Activated CD8-positive, alpha-beta memory T cell treated with anti-CD3 and anti-CD28 coated beads, Interleukin-2, amount 50 U/mL, for 4 hours (primary cell): Measurements from ENCODE around the gene PLXNA3.

ENCODE experiments used
- DNase-seq: peaks from one replicate; pipeline ENCODE4 v3.0.0-alpha.2; 2020

The PLXNA3 gene

DNA sequence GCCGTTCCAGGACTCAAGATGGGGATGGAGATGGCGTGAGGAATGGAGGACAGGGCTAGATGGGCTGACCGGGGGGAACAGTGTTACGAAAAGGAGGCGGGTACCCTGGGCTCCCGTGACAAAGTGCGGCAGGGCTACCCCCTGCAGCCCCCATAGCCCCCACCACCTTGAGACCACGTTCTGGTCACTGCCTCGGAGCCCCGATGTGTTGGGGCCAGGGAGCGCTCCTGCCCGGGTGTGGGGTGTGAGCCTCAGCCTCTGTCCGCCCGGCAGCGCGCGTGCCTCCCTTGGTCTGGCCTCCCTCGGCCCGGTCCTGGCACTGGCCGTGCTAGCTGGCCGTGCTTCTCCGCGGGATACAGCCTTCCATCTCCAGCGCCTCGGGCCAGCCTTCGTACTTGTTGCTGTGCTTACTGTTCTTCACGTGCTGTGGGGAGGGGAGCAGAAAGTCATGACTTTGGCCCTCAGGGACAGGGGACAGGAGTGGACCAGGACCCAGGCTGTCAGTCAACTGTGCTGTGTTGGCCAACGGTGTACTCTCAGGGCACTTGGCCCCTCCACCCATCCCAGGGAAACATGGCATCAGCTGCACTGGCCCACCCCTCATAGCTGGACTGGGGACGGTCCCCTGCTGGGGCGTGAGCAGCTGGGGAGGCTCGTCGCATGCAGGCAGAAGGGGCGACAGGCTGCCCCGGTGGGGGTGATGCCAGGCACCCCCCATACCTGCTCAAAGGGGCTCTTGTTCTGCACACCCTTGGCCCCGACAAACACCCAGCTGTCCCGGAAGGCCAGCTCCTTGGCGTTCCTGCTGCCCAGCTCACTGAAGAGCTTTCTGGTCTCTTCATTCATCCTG, 48.6 kb downstream of the PLXNA3 start:
- DNase-seq, result no peak

DNA sequence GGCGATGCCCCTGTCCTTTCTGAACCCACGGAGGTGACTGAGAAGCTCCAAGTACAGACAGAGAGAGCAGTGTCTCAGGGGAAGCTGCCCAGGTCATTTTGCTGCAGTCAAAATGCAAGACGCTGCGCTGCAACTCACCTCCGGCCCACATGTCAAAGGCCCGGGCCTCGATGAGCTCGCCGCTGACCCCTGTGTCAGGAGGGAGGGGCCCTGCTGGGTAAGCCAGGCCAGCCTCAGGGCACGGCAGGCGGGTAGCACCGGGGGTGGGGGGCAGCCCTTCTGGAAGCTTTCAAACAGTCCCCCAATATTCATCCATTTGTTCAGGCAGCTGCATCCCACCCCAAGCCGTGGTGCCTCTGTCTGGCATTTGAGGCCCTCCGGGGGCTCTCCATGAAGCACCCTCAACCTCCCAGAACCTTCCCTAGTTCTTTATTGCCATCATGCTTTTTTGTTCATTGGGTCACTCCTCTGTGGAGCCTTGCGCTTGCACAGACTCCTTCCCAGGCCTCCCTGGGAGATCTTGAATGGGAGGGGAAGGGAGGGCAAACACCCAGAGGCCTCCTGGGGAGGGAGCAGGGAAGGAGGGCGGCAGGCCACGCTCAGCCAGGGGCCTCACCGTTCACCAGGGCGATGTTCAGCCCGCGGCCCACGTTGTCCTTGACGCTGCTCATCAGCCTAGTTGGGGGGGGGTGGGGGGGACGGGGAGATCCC, 49.7 kb downstream of the PLXNA3 start:
- no peak for DNase-seq

DNA sequence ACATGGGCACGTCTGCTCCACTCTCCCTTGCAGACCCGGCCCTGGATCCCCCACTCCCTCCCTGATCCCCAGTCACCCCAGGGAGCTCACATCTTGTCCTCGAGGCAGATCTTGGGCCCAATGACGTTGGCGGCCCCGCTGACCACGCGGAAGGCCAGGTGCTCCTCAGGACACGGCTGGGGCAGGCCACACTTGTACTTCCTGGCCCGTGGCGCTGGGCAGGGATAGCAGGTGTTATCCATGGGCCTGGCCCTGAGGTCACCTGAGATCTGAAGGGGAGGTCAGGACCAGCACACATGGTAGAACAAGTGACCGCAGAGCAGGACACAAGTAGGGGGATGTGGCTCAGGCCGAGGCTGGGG, 50.3 kb downstream of the PLXNA3 start:
- no peak for DNase-seq

DNA sequence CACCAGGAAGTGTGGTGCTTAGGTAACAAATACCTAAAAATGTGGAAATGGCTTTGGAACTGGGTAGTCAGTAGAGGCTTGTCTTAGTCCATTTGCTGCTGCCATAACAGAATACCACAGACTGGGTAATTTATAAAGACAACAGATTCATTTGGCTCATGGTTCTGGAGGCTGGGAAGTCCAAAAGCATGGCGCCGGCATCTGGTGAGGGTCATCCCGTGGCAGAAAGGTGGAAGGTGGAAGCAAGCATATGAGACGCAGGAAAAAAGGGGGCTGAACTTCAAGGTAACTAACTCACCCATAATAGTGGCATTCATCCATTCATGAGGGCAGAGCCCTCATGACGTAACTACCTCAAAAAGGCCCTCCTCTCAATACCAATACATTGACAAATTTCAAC, 51.4 kb downstream of the PLXNA3 start:
- no peak for DNase-seq

DNA sequence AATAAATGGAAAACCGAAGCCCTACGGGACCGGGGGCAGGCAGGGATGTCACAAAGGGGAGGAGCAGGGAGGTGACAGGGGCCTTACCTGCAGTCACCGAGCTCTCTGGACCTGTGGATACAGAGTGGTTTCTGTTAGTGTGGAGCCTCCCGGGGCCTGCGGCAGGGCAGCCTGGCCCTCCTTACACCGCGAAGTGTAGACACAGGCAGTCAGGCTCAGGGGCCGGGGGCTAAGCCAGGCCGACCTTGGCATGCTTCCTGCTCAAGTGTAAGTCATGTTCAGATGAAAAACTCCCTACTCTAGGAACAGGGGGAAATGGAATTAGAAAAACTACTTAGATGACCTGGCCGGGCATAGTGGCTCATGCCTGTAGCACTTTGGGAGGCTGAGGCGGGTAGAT, 53.7 kb downstream of the PLXNA3 start:
- no peak for DNase-seq

DNA sequence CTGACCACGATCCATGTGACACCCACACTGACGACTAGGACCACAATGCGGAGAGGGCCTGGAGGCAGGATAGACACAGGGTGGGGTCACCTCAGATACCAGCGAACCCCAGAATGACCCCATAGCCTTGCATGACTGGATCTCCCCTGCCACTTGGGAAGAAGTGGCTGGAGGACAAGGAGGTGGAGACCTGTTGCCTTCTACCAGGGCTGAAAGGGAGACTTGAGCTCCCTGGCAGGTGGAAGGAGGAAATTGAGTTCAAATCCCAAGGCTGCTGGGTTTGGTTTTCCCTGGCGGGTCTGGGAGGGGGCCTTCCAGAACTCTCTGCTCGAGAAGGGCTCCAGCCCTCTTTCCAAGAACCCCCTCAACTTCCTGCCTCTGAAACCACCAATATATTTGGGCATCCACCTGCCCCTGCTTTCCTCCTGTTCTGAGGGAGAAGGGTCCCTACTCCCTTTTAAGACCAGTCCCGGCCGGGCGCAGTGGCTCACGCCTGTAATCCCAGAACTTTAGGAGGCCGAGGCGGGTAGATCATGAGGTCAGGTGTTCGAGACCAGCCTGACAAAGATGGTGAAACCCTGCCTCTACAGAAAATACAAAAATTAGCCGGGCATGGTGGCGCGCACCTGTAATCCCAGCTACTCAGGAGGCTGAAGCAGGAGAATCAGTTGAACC, 54.9 kb downstream of the PLXNA3 start:
- DNase-seq, result no peak

DNA sequence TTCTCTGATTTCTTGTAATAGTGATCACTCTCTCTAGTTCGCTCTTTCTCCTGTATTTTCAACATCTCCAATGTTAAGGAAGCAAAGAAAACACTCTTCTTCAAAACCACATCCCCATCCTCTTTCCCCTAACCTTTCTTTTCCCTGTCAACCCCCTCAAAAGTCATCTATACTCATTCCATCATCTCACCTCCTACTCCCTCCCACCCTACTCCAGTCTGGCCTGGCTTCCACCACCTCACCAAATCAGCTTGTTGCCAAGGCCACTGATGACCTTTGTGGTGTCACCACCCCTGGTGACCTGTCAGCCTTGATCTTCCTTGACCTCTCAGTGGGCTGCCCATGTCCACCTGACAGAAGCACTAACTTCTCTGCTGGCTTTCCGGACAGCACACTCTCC, 55.6 kb downstream of the PLXNA3 start:
- no peak for DNase-seq

DNA sequence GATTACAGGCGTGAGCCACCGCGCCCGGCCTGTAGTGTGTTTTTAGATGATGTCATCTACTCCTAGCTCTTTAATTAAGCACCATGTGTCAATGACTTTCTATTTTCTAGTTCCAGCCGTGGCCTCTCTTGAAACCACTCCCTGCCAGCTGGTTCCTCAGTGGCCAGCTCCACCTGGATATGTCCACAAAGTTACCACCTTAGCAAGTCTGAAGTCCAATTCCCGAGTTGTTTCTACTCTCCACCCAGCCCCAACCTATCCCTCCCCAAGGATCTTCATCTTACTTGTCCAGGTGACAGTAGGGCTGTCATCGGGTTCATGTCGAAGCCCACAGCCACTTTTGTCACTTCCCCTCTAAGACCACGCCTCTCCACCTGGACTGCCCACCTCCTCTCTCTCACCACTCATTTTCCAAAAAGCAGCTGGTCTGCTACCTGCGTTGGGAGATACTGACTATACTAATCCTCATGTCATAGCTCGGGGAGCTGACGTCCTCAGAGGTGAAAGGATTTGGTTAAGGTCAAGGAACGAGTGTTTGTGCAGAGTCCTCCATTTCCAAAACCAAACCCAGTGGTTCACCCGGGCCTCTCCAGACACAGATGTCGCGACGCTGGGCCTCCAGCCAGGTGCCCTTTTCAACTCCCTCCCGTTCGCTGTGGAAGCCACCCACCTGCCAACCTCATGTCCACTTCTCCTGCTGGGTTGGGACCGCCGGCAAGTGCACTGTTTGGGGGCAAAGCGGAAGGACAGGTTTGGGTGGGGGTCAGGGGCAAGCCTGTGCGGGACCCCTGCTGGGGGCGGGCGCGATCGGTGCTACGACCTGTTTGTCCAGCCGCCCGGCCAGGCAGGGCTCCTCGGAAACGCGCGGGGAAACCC, 57.2 kb downstream of the PLXNA3 start:
- no peak for DNase-seq

DNA sequence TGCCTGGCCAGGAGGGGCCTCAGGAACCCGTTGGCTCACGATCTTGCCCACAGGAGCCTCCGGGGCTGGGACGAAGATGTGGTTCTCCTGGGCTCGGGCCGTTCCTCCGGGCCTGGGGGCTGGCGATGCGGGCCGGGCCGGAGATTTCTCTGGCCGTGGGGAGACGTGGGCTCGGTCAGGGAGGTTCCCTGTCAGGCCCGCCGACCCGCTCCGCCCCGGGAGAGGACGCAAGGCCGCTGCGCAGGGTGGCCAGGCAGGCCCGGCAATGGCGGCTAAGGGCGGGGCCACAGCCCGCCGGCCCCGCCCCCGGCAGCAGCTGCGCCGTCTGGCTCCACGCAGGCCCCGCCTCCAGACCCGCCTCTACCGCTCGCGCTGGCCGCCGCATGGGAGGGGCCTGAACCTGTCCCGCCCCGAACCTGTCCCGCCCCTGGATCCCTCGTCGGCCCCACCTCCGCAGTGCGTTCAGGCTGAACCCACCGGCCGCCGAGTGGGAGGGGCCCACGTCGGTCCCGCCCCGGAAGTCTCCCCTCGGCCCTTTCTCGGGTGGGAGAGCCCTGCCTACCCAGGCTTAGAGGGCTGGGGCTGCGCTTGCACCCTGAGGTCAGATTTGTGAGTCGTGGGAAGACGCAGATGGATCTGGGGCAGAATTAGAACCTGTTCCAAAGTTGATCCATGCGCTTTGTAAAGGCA, 58.0 kb downstream of the PLXNA3 start, which contains the start of gene FAM3A:
Gene FAM3A (minus strand): TSS at position 267 of the 690 bp plus-strand sequence. CDS start 460 bp downstream, outside the sequence.
- peak; percentile 92 for DNase-seq

DNA sequence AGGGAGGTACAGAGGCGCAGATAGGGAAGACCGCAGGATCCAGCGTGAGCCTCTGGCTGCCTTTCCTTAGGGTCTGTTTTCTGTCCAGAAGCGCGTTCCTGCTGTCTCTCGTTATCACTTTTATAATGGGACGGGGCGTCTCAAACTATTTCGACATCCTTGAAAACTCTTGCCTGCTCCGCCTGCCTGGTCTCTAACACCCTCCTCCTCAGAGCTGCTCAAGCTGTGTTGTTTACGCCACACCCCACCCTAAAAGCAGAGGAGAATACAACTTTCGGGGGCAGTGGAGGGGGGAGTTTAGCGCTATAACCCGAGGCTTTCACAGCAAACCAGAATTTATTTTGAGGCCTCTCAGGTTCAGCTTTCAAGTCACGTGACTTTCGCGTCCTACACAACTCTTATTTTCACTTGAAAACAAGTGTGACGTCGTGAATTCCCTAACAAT, 58.6 kb downstream of the PLXNA3 start:
- no peak for DNase-seq

DNA sequence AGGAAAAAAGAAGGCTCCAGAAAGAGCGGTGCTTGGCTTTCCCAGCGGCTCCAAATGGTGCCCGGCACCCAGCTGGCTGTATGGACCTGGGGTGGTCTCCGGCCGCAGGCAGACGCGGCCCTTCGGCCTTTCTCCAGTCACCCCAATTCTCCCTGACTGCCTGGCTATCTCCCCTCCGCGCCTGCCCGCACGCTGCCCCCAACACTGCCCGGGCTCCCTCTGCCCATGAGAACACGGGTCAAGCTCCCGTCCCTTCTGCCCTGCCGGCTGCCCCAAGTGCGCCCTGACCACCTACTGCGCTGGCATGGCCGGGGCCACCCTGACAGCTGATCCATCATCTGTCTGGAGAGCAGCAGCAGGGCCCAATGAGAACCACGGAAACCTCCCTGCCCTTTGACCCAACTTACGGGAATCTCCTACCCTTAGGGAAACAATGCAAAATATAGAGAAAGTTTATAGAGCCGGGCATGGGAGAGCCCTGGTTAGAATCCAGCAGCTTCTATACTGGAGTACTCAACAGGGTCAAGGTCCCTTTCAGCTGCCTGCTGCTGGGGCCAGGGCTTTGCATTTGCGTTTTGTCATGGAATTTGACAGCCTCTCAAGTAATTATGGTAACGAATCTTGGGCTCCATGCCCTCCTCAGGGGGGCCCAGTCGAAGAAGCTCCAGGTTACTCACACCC, 59.2 kb downstream of the PLXNA3 start:
- no peak for DNase-seq

DNA sequence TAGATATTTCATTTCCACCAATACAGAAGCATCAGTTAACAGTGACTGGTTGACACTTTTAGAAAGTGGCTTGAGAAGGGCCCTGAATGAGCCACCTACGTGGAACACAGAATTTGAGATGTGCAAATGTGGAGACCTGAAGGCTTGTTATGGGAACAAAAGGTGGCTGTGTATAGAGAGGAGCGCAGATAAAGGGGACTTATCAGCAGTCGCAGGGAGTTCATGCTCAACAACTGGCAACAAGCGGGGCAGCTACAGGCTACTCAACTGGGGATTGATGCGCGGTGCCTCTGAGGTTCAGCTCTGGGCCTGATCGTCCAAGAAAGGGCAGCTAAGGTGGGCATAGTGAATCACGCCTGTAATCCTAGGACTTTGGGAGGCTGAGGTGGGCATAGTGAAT, 61.3 kb downstream of the PLXNA3 start:
- no peak for DNase-seq

DNA sequence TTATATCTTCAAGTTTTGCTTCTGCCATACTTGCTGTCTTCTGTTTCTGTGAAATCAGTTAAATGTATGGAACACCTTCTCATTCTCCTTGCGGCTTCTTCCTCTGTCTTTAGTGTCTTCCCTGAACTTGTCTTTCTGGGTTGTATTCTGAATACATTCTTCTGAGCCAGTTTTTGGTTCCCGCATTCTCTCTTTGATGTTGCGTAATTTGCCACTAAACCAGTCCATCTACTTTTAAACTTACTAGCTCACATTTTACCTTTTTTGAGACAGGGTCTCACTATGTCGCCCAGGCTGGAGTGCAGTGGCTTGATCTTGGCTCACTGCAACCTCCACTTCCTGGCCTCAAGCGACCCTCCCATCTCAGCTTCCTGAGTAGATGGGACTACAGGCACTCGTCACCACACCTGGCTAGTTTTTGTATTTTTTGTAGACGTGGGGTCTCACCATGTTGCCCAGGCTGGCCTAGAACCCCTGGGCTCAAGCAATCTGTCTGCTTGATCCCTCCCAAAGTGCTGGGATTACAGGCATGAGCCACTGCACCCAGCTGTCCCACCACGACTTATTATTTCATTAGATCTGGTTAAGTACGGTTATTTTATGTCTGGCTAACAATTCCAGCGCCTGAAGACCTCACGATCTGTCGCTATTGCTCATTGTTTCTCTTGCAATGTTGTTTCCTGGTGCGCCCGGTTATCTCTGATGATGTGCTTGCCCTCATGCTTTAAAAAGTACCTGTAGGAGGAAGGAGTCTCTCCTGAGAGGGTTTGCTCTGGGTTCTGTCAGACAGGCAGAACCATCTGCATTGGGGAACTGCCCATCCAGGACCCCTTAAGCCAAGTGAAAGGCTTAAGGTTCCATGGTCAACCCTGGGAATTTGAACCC, 67.8 kb downstream of the PLXNA3 start:
- no peak for DNase-seq

DNA sequence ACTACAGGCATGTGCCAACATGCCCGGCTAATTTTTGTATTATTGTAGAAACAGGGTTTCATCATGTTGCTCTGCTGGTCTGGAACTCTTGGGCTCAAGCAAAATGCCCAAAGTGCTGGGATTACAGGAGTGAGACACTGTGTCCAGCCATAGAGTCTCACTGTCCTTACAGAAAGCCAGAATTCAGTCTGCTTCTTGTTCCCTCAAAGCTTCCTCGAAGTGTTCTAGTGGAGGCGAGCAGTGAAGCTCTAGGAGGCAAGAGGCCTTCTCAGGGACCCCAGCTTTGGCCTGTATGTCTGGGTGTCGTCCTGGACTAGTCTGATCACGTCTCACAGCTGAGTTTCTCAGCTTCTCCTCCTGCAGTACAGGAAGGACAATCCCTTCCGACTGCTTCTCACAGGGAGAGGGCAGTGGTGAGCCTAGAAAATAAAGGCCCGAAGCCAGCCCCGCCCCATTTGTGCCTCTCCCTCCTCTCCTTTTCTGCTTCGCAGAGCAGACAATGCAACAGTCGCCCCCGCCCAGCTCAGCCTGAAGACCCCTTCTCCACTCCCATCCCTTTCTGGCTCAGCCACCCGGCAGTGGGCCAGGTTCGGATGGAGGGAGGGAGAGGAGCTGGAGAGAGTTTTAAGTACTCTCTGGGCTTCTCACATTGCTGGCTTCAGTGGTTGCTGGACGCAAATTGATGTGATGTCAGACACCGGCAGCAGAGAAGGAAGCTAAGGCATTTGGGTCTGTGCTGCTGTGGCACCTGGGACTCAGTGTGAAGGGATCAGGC, 69.0 kb downstream of the PLXNA3 start:
- DNase-seq, result peak; percentile 52
